Endothelial cell of umbilical vein (primary cell): ENCODE results near the gene ATXN10. TPM values are rescaled to one million over a fixed set of nuclear protein-coding genes. Genes with fewer than 3 reads are reported as not detected.

ENCODE experiments used
- BruUV-seq: library from RNA; stranded (reverse); fragments of 400-500 nt; replicated peaks from 2 replicates; lab custom pipeline; 2021; lab: Mats Ljungman, UMichigan
- CTCF ChIA-PET: fragments of 300-600, 350-600 bp; sonication (Branson Sonifier 250); formaldehyde crosslinking; loops from one replicate; lab custom pipeline; 2021; ENCODE audit warnings: antibody characterized with exemption, inconsistent platforms; lab: Charles Lee
- POLR2A ChIA-PET: fragments of 300-600, 350-600 bp; sonication (Branson Sonifier 250); formaldehyde crosslinking; loops from one replicate; lab custom pipeline; 2021; ENCODE audit warnings: antibody characterized with exemption, inconsistent platforms; lab: Charles Lee
- DNase-seq: peaks from one replicate; pipeline ENCODE4 v3.0.0-alpha.2; 2011; ENCODE audit warnings: low read depth, low spot score
- FAIRE-seq: peaks from 2 replicates; lab custom pipeline; 2011; peaks lifted over from hg19 to GRCh38; lab: Jason Lieb, UNC
- H2AFZ ChIP-seq: 2 replicates; pipeline ENCODE4 v1.6.0; 2012; ENCODE audit warnings: low read depth, low read length, control low read depth, inconsistent platforms
- H3K27ac ChIP-seq: 2 replicates; pipeline ENCODE4 v1.5.1; 2011; ENCODE audit warnings: low read depth, mild to moderate bottlenecking, control low read depth, low read length, moderate library complexity; ENCODE audit not compliant: insufficient read depth
- H3K27me3 ChIP-seq, 2 experiments: 2 replicates each; pipeline versions ENCODE4 v1.6.0 to v1.6.1; 2011; ENCODE audit warnings: low read length in 2 of 2, mixed read lengths in 1 of 2; ENCODE audit not compliant: control insufficient read depth in 2 of 2, insufficient read depth in 2 of 2
- H3K36me3 ChIP-seq, 2 experiments: 2 replicates in 1 of 2; 3 replicates in 1 of 2; pipeline ENCODE4 v1.5.1; 2011; ENCODE audit warnings: low read length in 2 of 2, mild to moderate bottlenecking in 1 of 2, moderate library complexity in 1 of 2; ENCODE audit not compliant: control insufficient read depth in 2 of 2, insufficient read depth in 2 of 2; ENCODE audit errors: extremely low read depth in 1 of 2
- H3K4me1 ChIP-seq: 3 replicates; pipeline ENCODE4 v1.5.1; 2011; ENCODE audit warnings: mild to moderate bottlenecking, low read length; ENCODE audit not compliant: control insufficient read depth, insufficient read depth; ENCODE audit errors: extremely low read depth
- H3K4me2 ChIP-seq: 2 replicates; pipeline ENCODE4 v1.6.1; 2011; ENCODE audit warnings: low read length, control low read depth, mixed read lengths; ENCODE audit not compliant: insufficient read depth
- H3K4me3 ChIP-seq, 3 experiments: fragments of 200-600 bp in 1 of 3; sonication (generic), shearing (Covaris generic) in 1 of 3; replicated peaks in 1 of 3; 2 replicates each; pipeline ENCODE4 v1.5.1; 2011 to 2016; ENCODE audit warnings: control low read depth in 3 of 3, low read length in 3 of 3, mild to moderate bottlenecking in 2 of 3, inconsistent platforms in 1 of 3, low read depth in 1 of 3, moderate library complexity in 1 of 3; ENCODE audit not compliant: insufficient read depth in 1 of 3
- H3K79me2 ChIP-seq: 2 replicates; pipeline ENCODE4 v1.6.0; 2012; ENCODE audit warnings: low read length, inconsistent platforms; ENCODE audit not compliant: control insufficient read depth, insufficient read depth
- H3K9ac ChIP-seq: replicated peaks from 2 replicates; pipeline ENCODE3; 2011; ENCODE audit warnings: low read length, control low read depth; ENCODE audit not compliant: insufficient read depth; ENCODE audit errors: extremely low read depth
- H3K9me1 ChIP-seq: replicated peaks from 3 replicates; pipeline ENCODE4 v1.6.0; 2011; ENCODE audit warnings: mild to moderate bottlenecking, low read length; ENCODE audit not compliant: control insufficient read depth, insufficient read depth; ENCODE audit errors: extremely low read depth
- H3K9me3 ChIP-seq: replicated peaks from 2 replicates; pipeline ENCODE4 v1.5.1; 2012; ENCODE audit warnings: low read length, inconsistent platforms; ENCODE audit not compliant: control insufficient read depth, insufficient read depth
- H4K20me1 ChIP-seq: replicated peaks from 2 replicates; pipeline ENCODE3; 2011; ENCODE audit warnings: mild to moderate bottlenecking, low read length; ENCODE audit not compliant: control insufficient read depth, insufficient read depth; ENCODE audit errors: extremely low read depth
- CTCF ChIP-seq, 2 donors: IDR thresholded peaks; 1 replicate in 1 of 2; 2 replicates in 1 of 2; pipeline ENCODE4 v1.5.1; 2011; ENCODE audit warnings: low read length in 2 of 2, mild to moderate bottlenecking in 2 of 2, moderate library complexity in 2 of 2, control low read depth in 1 of 2, inconsistent platforms in 1 of 2, low read depth in 1 of 2; ENCODE audit not compliant: insufficient read depth in 1 of 2; ENCODE audit errors: extremely low read depth in 1 of 2
- EZH2 ChIP-seq: IDR thresholded peaks from 2 replicates; pipeline ENCODE4 v1.6.1; 2012; ENCODE audit warnings: borderline replicate concordance, low read depth, mild to moderate bottlenecking, moderate library complexity, low read length, inconsistent platforms; ENCODE audit not compliant: severe bottlenecking
- FOS ChIP-seq: IDR thresholded peaks from 2 replicates; pipeline ENCODE4 v1.6.1; 2011; ENCODE audit warnings: mild to moderate bottlenecking, low read length, moderate library complexity, borderline replicate concordance; ENCODE audit not compliant: insufficient read depth
- GATA2 ChIP-seq: IDR thresholded peaks from 2 replicates; pipeline ENCODE4 v1.7.0; 2011; ENCODE audit warnings: low read depth, mild to moderate bottlenecking, moderate library complexity, mixed read lengths, low read length; ENCODE audit not compliant: insufficient read length, insufficient read depth
- JUN ChIP-seq: IDR thresholded peaks from 2 replicates; pipeline ENCODE4 v1.6.1; 2011; ENCODE audit warnings: borderline replicate concordance, low read depth; ENCODE audit not compliant: insufficient read length, insufficient read depth
- MAX ChIP-seq: IDR thresholded peaks from 2 replicates; pipeline ENCODE4 v1.6.1; 2011; ENCODE audit not compliant: insufficient read depth, insufficient read length
- MYC ChIP-seq: IDR thresholded peaks from one replicate; pipeline ENCODE4 v1.6.1; 2011; ENCODE audit warnings: mild to moderate bottlenecking, low read depth, low read length
- POLR2A ChIP-seq: IDR thresholded peaks from 2 replicates; pipeline ENCODE4 v1.6.1; 2012; ENCODE audit warnings: low read depth, mild to moderate bottlenecking, control low read depth, low read length
- POLR2AphosphoS5 ChIP-seq: IDR thresholded peaks from 2 replicates; pipeline ENCODE4 v1.6.1; 2012; ENCODE audit warnings: low read depth, mild to moderate bottlenecking, control low read depth, low read length, moderate library complexity; ENCODE audit not compliant: insufficient read depth
- dilution Hi-C: fragments of 300-500 bp; cut with MboI; formaldehyde crosslinking; loops from one replicate; pipeline ENCODE4 v1.15.0; 2019; ENCODE audit warnings: low sequenced_read_pairs; ENCODE audit not compliant: extremely low pct_ligation_motif_present
- intact Hi-C: fragments of 100-400 bp; cut with micrococcal nuclease; formaldehyde crosslinking; loops from one replicate; pipeline ENCODE4 v1.10.0; 2022
- polyA plus RNA-seq, 4 experiments: library from polyadenylated mRNA; depleted of rRNA in 3 of 4; stranded (reverse) in 3 of 4; unstranded in 1 of 4; fragments of >200 nt; gene quantifications; 2 replicates each; pipeline versions ENCODE4 v1.2.1 to v1.2.3, GENCODE V29; 2011 to 2012; ENCODE audit warnings: missing spikeins in 1 of 4
- total RNA-seq: library from RNA; stranded (reverse); gene quantifications from 2 replicates; pipeline ENCODE4 v1.2.3, GENCODE V29; 2021

Gene ATXN10
- total and polyA plus RNA-seq, 2 donors (not counting 3 experiments of a cell fraction or from before 2014, with no cell fraction given), result 73.2 to 91.9 TPM

GRCh38 chr22:45629469-45630089 lies 42.1 kb upstream of the ATXN10 start:
- dilution Hi-C loops, result no loop called here
- no TSS peak for BruUV-seq

More at GRCh38 chr22:45629469-45630089, 42.1 kb upstream of the ATXN10 start:
- ChIA-PET POLR2A (no interaction called here), CTCF (interaction anchor here (1.0 to 1.6 kb wide), 4 partner anchors 10 to 234 kb away, joined by 3 to 5 read pairs (median 3); no protein-coding TSS in a partner anchor)
- no peak for TF ChIP-seq EZH2
- TF ChIP-seq POLR2AphosphoS5, result no peak
- TF ChIP-seq MYC, result no peak
- no peak for TF ChIP-seq POLR2A
- no peak for TF ChIP-seq CTCF (IDR thresholded peaks at IDR 0.05; ENCODE audit: extremely low read depth in 1 of 2, insufficient read depth in 1 of 2, low read depth in 1 of 2, low read length in 2 of 2)
- no peak for TF ChIP-seq FOS
- TF ChIP-seq MAX, result no peak
- TF ChIP-seq GATA2, result no peak
- TF ChIP-seq JUN, result no peak
- DNase-seq (no peak), FAIRE-seq (no peak)
- Histone ChIP-seq H4K20me1 (no peaks in the 10 kb centered on the region), H3K27me3 (peaks cover 30 to 35% of the 10 kb centered on the region in 2 experiments), H3K9ac (no peak overlapping the region), H3K4me1 (no peaks in the 10 kb centered on the region), H3K9me3 (no peaks in the 10 kb centered on the region), H2AFZ (no peak overlapping the region), H3K27ac (no peak overlapping the region), H3K4me2 (no peak overlapping the region), H3K36me3 (no peaks in the 10 kb centered on the region), H3K9me1 (no peaks in the 10 kb centered on the region), H3K4me3 (no peak overlapping the region), H3K79me2 (no peaks in the 10 kb centered on the region)
- intact Hi-C loops, result no loop called here
